ENCODE data around the gene PRDX1.

The PRDX1 gene

GRCh38 chr1:45510972-45511527 is 10.6 kb downstream of the PRDX1 start:
- in situ Hi-C loops (cut with HindIII; ENCODE audit: low sequenced_read_pairs) = no loop called here
- no peak for DNase-seq (ENCODE audit: low read depth, low spot score)
- H3K4me3 ChIP-seq (ENCODE audit: low read depth, low read length) = no peak overlapping the region
- TF ChIP-seq, protein P1, sequence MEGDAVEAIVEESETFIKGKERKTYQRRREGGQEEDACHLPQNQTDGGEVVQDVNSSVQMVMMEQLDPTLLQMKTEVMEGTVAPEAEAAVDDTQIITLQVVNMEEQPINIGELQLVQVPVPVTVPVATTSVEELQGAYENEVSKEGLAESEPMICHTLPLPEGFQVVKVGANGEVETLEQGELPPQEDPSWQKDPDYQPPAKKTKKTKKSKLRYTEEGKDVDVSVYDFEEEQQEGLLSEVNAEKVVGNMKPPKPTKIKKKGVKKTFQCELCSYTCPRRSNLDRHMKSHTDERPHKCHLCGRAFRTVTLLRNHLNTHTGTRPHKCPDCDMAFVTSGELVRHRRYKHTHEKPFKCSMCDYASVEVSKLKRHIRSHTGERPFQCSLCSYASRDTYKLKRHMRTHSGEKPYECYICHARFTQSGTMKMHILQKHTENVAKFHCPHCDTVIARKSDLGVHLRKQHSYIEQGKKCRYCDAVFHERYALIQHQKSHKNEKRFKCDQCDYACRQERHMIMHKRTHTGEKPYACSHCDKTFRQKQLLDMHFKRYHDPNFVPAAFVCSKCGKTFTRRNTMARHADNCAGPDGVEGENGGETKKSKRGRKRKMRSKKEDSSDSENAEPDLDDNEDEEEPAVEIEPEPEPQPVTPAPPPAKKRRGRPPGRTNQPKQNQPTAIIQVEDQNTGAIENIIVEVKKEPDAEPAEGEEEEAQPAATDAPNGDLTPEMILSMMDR (IDR thresholded peaks at IDR 0.05; ENCODE audit: low read depth, low read length) = no peak

GRCh38 chr1:45510036-45510971 is 11.4 kb downstream of the PRDX1 start:
- TF ChIP-seq, protein P1 (IDR thresholded peaks at IDR 0.05; ENCODE audit: low read depth, low read length) = no peak
- no peak for DNase-seq (ENCODE audit: low read depth, low spot score)
- in situ Hi-C loops (cut with HindIII; ENCODE audit: low sequenced_read_pairs) = no loop called here
- H3K4me3 ChIP-seq (ENCODE audit: low read depth, low read length) = no peak overlapping the region

- no peak overlapping the region for H3K4me3 ChIP-seq (ENCODE audit: low read depth, low read length)
- TF ChIP-seq, protein P1 (IDR thresholded peaks at IDR 0.05; ENCODE audit: low read depth, low read length) = no peak
- DNase-seq (ENCODE audit: low read depth, low spot score) = no peak
- in situ Hi-C loops (cut with HindIII; ENCODE audit: low sequenced_read_pairs) = no loop called here
Measured at GRCh38 chr1:45508295-45509151, 13.2 kb downstream of the PRDX1 start.

DNA sequence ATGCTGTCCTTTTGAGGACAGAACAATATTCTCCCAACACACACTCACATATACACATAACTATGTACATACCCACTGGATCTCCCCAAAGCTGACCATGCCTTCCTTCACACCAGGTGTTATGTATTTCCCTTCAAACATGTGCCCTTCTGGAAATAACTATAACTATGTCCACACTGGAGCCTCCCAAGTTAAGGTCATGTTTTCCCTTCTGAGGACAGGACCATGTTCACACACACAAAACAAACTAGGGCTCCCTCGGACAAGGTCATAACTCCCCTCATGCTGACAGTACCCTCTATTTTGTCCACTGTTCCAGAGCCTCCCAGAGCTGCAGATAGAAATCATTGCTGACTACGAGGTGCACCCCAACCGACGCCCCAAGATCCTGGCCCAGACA is 13.8 kb downstream of the PRDX1 start:
- no peak for DNase-seq (ENCODE audit: low read depth, low spot score)
- no peak overlapping the region for H3K4me3 ChIP-seq (ENCODE audit: low read depth, low read length)
- in situ Hi-C loops (cut with HindIII; ENCODE audit: low sequenced_read_pairs) = no loop called here
- TF ChIP-seq, protein P1 (IDR thresholded peaks at IDR 0.05; ENCODE audit: low read depth, low read length) = no peak

DNA sequence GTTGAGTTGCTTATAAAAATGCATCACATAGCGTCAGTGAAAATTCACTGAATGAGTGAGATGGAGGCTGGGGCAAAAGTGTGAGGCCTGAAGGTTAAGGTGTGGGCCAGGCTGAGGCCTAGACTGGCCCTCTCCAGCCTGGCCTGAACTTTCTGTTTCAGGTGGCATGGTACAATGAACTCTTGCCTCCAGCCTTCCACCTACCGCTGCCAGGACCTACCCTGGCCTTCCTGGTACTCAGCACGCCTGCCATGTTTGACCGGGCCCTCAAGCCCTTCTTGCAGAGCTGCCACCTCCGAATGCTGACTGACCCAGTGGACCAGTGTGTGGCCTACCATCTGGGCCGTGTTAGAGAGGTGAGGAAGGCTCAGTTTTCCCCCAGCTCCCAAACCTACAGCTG is 14.5 kb downstream of the PRDX1 start:
- DNase-seq (ENCODE audit: low read depth, low spot score) = no peak
- H3K4me3 ChIP-seq (ENCODE audit: low read depth, low read length) = no peak overlapping the region
- in situ Hi-C loops (cut with HindIII; ENCODE audit: low sequenced_read_pairs) = no loop called here
- TF ChIP-seq, protein P1 (IDR thresholded peaks at IDR 0.05; ENCODE audit: low read depth, low read length) = no peak

Measured in astrocyte of the spinal cord (primary cell).